ENCODE results near the gene CAPRIN2. TPM values are rescaled to one million over a fixed set of nuclear protein-coding genes. Genes with fewer than 3 reads are reported as not detected.

Gene CAPRIN2
- total RNA-seq, 1 experiment from 2014 or later, result 44.0 TPM

DNA sequence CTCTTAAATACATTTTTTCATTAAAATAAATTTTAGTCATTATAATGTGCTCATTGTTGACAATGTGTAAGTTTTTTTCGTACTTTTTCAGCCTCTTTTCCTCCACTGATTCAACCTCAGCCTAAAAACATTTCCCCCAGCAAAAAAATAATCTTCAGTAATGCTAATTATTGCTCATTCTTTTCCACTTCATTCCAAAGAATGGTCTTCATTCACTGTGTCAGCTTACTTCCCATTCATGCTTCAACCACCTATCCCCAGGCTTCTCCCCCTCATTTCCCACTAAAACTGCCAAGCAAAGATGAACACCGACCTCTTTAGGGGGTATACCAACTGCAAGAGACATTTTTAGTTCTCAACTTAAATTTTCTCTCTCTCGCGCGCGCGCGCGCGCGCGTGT, 56.4 kb downstream of the CAPRIN2 start:
- Histone ChIP-seq H3K4me3 (ENCODE audit: insufficient read depth, low read depth, low read length) (no peak overlapping the region), H3K27me3 (ENCODE audit: control insufficient read depth, insufficient read depth, low read length) (no peaks in the 10 kb centered on the region), H3K36me3 (replicated peaks; ENCODE audit: control insufficient read depth, insufficient read depth, low read length) (no peaks in the 10 kb centered on the region)
- DNase-seq, result no peak

DNA sequence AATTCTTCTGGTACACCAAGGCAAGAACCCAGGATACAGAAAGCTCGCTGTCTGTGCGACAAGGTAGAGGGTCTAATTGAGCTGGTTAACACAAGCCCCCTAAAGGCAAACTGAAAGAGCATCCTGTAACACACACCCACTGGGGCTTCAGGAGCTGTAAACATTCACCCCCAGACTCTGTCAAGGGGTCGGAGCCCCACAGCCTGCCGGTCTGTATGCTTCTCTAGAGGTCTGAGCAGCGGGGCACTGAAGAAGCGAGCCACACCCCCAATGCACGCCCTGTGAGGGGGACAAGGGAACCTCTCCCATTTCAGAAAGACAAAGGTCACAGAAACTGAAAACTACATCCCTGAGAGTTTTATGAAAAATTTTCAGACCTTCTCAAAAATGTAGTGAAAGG, 57.8 kb downstream of the CAPRIN2 start:
- no peaks in the 10 kb centered on the region for H3K27me3 ChIP-seq (ENCODE audit: control insufficient read depth, insufficient read depth, low read length)
- no peaks in the 10 kb centered on the region for H3K36me3 ChIP-seq (replicated peaks; ENCODE audit: control insufficient read depth, insufficient read depth, low read length)
- no peak for DNase-seq
- peak overlapping the region; percentile 98; the same call in 1 of the 2 replicates for H3K4me3 ChIP-seq (ENCODE audit: insufficient read depth, low read depth, low read length)

DNA sequence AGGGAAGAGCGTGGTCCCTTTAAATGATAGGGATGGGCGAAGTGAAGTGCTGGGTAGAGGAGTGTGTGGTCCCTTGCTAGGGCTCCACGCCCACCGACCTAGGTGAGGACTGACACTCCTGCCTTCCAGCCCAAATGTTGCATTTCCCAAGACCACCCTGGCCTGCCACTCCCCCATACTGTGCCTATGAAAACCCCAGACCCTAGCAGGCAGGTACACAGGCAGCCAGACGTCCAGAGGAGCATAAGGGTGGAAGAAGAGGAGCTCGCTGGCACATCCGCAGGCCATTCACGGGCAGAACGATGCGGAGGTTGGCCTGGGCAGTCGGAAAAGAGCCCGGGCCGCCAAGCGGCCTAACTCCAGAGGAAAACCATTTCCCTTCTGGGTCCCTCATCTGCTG, 58.3 kb downstream of the CAPRIN2 start:
- peak; percentile 44 for DNase-seq
- Histone ChIP-seq H3K36me3 (replicated peaks; ENCODE audit: control insufficient read depth, insufficient read depth, low read length) (no peaks in the 10 kb centered on the region), H3K4me3 (ENCODE audit: insufficient read depth, low read depth, low read length) (peak overlapping the region; percentile 98), H3K27me3 (ENCODE audit: control insufficient read depth, insufficient read depth, low read length) (no peaks in the 10 kb centered on the region)

DNA sequence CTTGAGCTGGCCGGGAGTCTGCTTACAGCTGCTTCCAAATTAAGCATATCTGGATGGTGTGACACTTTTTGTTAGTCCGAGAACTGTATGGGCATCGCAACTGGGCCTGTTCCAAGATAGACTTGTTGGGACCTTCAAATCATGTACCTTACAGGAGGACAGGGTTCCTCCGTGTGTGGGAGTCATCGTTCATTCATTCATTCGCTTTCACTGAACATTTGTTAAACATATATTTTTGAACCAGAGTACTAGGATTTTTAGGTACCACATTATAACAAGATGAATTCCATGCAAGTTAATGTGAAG, 58.7 kb downstream of the CAPRIN2 start:
- Histone ChIP-seq H3K27me3 (ENCODE audit: control insufficient read depth, insufficient read depth, low read length) (no peaks in the 10 kb centered on the region), H3K36me3 (replicated peaks; ENCODE audit: control insufficient read depth, insufficient read depth, low read length) (no peaks in the 10 kb centered on the region), H3K4me3 (ENCODE audit: insufficient read depth, low read depth, low read length) (peak overlapping the region; percentile 98)
- DNase-seq, result no peak

DNA sequence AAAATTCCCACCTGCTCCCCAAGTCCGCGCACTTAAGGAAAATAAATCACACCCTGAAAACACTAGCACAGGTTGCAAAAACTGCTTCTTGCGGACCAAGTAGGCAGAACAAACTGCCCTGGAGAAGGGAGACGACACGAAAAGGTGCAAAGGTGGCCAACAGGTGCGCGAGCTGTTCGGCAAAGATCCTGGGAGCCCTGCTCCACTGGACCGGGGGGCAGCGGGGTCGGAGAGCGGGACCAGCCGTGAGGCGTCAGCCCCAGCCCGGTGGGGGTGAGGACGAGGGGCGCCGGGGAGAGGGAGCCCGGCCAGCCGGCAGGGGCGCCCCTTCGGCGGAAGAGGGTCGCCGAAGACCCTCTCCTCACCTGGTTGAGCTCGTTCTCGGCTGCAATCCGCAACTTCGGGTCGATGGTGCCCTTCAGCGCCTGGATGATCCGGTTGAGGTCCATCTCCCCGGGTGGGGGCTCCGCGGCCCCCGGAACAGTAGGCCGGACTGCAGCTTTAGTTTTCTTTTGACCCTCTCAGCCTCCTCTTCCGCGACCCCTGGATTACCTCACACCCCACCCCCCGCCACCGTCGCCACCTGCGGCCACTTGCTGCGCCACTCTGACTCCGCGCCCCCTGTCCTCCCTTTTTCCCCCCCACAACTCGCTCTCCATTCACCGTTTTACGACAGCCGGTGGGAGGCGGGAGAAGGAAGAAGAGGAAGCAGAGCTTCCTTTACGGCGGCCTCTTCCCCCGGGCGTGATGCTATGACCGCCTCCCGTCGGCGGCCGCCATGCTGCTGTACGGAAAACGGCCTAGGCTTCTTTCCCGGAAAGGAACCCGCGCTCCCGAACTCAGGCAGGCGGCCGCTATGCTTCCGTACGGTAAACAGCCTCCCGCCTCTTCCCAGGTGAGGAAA, 59.3 kb downstream of the CAPRIN2 start, which contains the start of gene IPO8:
TSS of gene IPO8 (minus strand) at position 671 of the 904 bp plus-strand sequence. CDS start at position 449, 222 bp downstream.
- H3K4me3 ChIP-seq (ENCODE audit: insufficient read depth, low read depth, low read length), result peak within 1 kb of the TSS; percentile 98
- no peaks in the 10 kb centered on the region for H3K36me3 ChIP-seq (replicated peaks; ENCODE audit: control insufficient read depth, insufficient read depth, low read length)
- no peaks in the 10 kb centered on the region for H3K27me3 ChIP-seq (ENCODE audit: control insufficient read depth, insufficient read depth, low read length)
- peak; percentile 93 for DNase-seq

DNA sequence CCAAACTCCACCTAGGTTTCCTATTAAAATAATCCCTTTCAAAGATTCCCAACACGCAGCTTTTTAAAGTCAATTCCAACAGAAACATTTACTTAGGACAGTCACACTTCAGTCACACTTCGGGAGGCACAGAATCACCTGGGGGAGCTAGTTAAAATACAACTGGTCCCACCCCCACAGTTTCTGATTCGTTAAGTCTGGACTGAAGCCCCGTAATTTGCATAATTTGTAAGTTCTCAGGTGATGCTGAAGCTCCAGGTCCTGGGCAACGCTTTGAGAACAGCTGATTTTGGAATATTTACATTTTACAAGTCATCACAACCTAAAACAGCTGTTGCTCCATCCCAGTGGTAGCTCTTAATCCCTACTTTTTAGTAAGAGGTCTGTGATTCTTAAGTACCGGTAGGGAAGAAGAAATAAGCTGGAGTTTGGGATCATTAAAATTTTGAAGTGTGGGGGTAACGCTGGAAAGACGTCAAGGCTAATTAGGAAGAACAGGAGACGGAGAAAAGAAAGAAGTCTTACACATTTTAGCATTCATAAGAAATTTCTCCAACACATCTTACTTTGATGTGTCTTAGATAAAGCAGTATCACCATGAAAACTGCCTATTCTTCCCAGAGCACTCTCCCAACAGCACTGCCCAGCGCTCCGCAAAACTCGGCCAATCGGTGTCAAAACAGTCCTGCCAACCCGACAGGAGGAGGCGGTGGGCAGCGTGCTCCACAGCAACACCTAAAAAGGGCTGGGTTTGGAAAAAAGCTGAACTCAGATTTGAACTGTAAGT, 60.1 kb downstream of the CAPRIN2 start:
- Histone ChIP-seq H3K4me3 (ENCODE audit: insufficient read depth, low read depth, low read length) (peak overlapping the region; percentile 98), H3K36me3 (replicated peaks; ENCODE audit: control insufficient read depth, insufficient read depth, low read length) (no peaks in the 10 kb centered on the region), H3K27me3 (ENCODE audit: control insufficient read depth, insufficient read depth, low read length) (no peaks in the 10 kb centered on the region)
- peak; percentile 50 for DNase-seq

DNA sequence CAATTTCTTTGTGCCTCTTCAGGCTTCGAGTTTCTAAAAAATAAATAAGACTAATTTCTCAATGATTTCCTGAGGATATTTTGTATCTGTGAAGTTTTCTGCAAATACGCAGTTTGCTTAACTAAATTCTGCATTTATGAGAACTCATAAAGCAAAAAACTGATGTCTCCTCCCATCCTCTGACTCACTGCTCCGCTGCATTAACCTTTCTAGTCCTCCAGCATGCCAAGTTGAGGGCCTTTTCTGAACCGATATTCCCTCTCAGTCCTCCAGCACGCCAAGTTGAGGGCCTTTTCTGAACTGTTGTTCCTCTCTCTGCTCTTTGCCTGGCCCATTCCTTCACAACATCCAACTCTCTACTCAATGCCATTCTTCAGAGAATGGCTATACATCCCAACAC, 62.3 kb downstream of the CAPRIN2 start:
- DNase-seq, result no peak
- Histone ChIP-seq H3K36me3 (replicated peaks; ENCODE audit: control insufficient read depth, insufficient read depth, low read length) (no peaks in the 10 kb centered on the region), H3K27me3 (ENCODE audit: control insufficient read depth, insufficient read depth, low read length) (no peaks in the 10 kb centered on the region), H3K4me3 (ENCODE audit: insufficient read depth, low read depth, low read length) (no peak overlapping the region)

DNA sequence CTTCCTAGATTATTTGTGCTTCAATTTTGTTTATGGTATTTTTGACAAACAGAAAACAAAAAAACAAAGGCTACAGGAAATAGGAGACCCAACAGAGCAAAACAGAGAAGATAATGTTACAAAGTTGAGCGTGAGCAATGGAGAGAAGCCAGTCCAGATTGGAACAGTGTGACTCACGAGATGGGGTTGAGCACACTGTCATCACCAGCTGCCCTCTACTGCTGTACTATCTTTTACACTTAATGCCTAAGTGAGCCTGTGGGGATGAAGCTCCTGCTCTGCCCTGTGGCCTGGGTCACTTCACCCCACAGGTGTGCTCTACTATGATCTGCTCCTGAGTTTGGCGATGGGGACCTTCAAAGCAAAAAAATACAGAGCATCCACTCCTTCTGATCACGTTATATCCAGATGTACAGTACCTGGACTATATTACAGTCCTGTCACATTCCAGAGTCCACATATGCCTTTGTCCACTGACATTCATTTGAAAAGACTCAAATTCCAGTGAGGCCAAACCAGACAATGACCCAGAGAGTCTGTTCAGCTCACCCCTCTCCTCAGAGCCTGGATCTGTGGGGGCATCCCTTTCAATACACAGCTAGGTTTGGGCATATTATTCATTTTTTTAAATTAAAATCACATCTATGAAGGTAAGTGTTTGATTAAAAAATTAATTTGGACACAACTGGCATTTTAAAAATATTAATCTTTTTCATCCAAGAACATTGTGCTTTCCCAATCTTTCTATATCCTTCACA, 63.5 kb downstream of the CAPRIN2 start:
- no peak overlapping the region for H3K4me3 ChIP-seq (ENCODE audit: insufficient read depth, low read depth, low read length)
- H3K27me3 ChIP-seq (ENCODE audit: control insufficient read depth, insufficient read depth, low read length), result no peaks in the 10 kb centered on the region
- no peaks in the 10 kb centered on the region for H3K36me3 ChIP-seq (replicated peaks; ENCODE audit: control insufficient read depth, insufficient read depth, low read length)
- no peak for DNase-seq

DNA sequence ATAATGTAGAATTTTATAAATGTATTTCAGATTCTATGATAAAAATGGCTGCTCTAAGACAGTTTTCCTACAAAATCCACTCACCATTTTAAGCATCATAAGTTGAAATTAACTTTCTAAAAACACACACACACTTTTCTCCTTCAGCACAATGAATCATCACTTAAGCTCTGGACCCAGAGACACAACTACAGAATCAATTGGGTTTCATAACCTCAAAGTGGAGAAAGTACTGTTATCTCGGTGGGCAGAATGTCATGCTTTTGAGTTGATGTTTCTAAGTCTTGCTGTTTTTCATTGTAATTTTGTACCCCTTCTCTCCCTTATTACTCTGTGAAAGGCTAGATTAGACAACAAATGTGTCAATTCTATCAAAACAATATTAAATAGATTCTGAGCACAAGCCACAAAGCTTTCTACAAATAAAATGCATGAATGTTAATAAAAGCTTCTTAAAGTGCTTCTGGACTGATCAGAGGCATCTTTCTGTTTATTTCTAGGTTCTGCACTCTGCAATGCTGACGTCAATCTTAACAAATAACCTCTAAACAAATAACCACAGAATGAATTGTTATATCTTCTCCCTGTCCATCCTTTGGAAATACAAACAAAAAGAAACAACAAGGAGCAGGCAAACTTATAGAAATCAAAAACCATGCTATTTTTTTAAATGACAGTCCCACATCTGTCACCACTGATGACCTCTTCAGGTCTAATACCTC, 67.3 kb downstream of the CAPRIN2 start:
- DNase-seq, result no peak
- H3K4me3 ChIP-seq (ENCODE audit: insufficient read depth, low read depth, low read length), result no peak overlapping the region
- H3K36me3 ChIP-seq (replicated peaks; ENCODE audit: control insufficient read depth, insufficient read depth, low read length), result no peaks in the 10 kb centered on the region
- no peaks in the 10 kb centered on the region for H3K27me3 ChIP-seq (ENCODE audit: control insufficient read depth, insufficient read depth, low read length)

DNA sequence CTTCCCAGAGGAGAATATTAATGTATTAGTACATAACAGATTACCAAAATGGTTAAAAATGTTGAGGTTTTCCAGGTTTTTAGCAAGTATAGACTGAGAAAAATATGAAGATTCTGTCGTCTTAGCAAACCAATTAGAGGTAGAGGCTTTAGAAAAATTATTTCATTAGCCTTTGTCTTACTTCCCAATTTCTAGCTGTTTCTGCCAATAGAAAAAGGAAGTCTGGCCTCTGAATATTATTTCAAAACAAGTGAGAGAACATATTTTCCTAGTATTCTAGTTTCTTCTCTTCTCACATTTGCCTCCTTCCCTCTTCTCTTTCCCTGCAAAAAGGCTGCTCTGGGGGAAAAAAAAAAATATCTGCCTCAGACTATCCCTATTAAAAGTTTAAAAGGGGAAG, 75.5 kb downstream of the CAPRIN2 start:
- peaks cover 1% of the 10 kb centered on the region for H3K36me3 ChIP-seq (replicated peaks; ENCODE audit: control insufficient read depth, insufficient read depth, low read length)
- no peak for DNase-seq
- no peaks in the 10 kb centered on the region for H3K27me3 ChIP-seq (ENCODE audit: control insufficient read depth, insufficient read depth, low read length)
- no peak overlapping the region for H3K4me3 ChIP-seq (ENCODE audit: insufficient read depth, low read depth, low read length)

DNA sequence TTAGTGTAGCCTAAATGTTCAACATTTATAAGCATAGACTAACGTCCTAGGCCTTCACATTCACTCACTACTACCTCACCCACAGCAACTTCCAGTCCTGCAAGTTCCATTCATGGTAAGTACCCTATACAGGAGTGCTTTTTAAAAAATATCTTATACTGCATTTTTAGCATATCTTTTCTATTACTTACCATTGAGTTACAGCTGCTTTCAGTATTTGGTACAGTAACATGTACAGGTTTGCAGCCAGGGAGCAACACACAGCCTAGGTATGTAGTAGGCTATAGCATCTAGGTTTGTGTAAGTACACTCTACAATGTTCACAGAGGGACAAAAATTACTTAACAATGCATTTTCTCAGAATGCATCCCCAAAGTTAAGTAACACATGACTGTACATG, 76.5 kb downstream of the CAPRIN2 start:
- DNase-seq, result no peak
- peaks cover 3% of the 10 kb centered on the region for H3K36me3 ChIP-seq (replicated peaks; ENCODE audit: control insufficient read depth, insufficient read depth, low read length)
- no peak overlapping the region for H3K4me3 ChIP-seq (ENCODE audit: insufficient read depth, low read depth, low read length)
- no peaks in the 10 kb centered on the region for H3K27me3 ChIP-seq (ENCODE audit: control insufficient read depth, insufficient read depth, low read length)

DNA sequence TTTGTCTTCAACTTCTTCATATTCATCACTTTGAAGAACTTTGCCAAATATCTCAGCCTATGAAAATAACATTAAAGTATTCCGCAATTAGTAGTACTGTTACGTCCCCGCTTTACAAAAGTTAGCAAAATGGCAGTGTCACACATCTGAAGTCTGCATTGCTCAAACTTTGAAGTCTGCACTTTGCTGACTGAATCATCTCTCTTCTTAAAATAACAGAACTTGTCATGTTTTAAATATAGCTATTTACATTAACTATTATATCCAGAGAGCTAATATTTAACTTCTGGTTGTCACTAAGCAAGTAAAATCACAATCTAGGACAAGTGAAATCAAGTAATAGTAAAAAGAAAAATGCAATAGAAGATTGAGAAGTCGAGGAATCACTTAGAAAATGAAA, 93.5 kb downstream of the CAPRIN2 start:
- DNase-seq, result no peak
- no peaks in the 10 kb centered on the region; the same call in 1 of the 2 replicates for H3K36me3 ChIP-seq (replicated peaks; ENCODE audit: control insufficient read depth, insufficient read depth, low read length)
- H3K4me3 ChIP-seq (ENCODE audit: insufficient read depth, low read depth, low read length), result no peak overlapping the region
- H3K27me3 ChIP-seq (ENCODE audit: control insufficient read depth, insufficient read depth, low read length), result no peaks in the 10 kb centered on the region

Data from H7 (cell line).